Skeletal muscle tissue (tissue), 4 donors: ENCODE measurements around the gene ASXL3. TPM values are rescaled to one million over a fixed set of nuclear protein-coding genes. Genes with fewer than 3 reads are reported as not detected.

Source experiments
- H3K27ac ChIP-seq: one replicate; pipeline ENCODE4 v1.7.0; 2013; ENCODE audit warnings: mild to moderate bottlenecking, low read depth, low read length, inconsistent platforms
- H3K27me3 ChIP-seq, 3 donors: one replicate each; pipeline ENCODE4 v1.7.0; 2013; ENCODE audit warnings: low read length in 3 of 3; ENCODE audit not compliant: control insufficient read depth in 3 of 3, insufficient read depth in 3 of 3
- H3K36me3 ChIP-seq, 3 donors: one replicate each; pipeline ENCODE4 v1.7.0; 2013; ENCODE audit warnings: low read length in 3 of 3; ENCODE audit not compliant: control insufficient read depth in 3 of 3, insufficient read depth in 3 of 3
- H3K4me1 ChIP-seq, 3 donors: one replicate each; pipeline ENCODE4 v1.7.0; 2013; ENCODE audit warnings: low read length in 3 of 3, mild to moderate bottlenecking in 3 of 3; ENCODE audit not compliant: control insufficient read depth in 3 of 3, insufficient read depth in 3 of 3
- H3K4me3 ChIP-seq, 3 donors: one replicate each; pipeline ENCODE4 v1.7.0; 2013; ENCODE audit warnings: low read length in 3 of 3
- H3K9ac ChIP-seq, 3 donors: one replicate each; pipeline ENCODE4 v1.7.0; 2013; ENCODE audit warnings: low read length in 3 of 3, mild to moderate bottlenecking in 3 of 3, moderate library complexity in 2 of 3, low read depth in 1 of 3
- H3K9me3 ChIP-seq, 3 donors: one replicate each; pipeline ENCODE4 v1.7.0; 2013; ENCODE audit warnings: low read length in 3 of 3; ENCODE audit not compliant: control insufficient read depth in 3 of 3
- total RNA-seq: library from RNA; depleted of rRNA; stranded (reverse); fragments of >200 nt; gene quantifications from one replicate; pipeline ENCODE4 v1.2.3, GENCODE V29; 2014
- donor health status: Osteomylitis.

Gene ASXL3
- total RNA-seq, 1 donor from 2014 or later = 7.3 TPM

DNA sequence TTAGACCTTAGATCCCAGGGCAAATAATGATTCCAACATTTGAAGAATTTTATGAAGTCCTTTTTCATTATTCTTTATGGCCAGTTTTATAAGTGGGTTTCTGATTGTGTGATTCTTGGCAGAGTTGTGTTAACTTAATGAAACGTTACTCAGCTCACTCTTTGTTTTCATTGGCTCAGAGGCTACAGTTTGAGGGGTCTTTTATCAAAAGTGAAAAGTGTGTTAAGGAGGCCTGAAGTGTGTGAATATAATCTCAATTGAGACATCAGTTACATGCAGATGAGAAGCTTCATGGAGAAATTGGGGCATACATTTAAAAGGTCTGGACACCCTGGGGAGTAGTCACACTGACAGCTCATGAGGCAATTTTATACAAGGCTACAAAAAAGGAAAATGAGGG lies 74.6 kb downstream of the ASXL3 start:
- H3K27me3 ChIP-seq = no peaks in the 10 kb centered on the region
- no peak overlapping the region for H3K27ac ChIP-seq
- no peak overlapping the region for H3K4me3 ChIP-seq
- no peak overlapping the region for H3K9ac ChIP-seq
- H3K4me1 ChIP-seq = no peaks in the 10 kb centered on the region
- no peaks in the 10 kb centered on the region for H3K9me3 ChIP-seq
- no peaks in the 10 kb centered on the region for H3K36me3 ChIP-seq

DNA sequence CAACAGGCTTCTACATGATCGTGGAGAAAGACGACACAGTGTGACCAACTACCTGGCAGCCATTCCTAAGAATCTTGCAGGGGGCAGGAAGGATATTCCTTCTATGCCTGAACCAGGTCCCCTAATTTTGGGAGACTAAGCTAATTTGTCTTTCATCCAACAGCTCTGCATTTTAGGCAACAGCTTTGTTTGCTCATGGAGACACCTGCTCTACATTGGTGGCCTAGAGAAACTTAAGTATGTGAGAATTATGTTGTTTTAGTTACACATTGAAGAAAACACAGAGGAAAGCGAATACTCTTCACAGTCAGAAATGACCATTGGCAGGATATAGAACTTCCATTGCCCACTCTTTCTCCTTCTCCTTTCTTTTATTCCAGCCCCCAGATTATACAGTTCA lies 75.2 kb downstream of the ASXL3 start:
- H3K36me3 ChIP-seq = no peaks in the 10 kb centered on the region
- no peaks in the 10 kb centered on the region for H3K9me3 ChIP-seq
- no peaks in the 10 kb centered on the region for H3K4me1 ChIP-seq
- H3K27ac ChIP-seq = no peak overlapping the region
- H3K27me3 ChIP-seq = no peaks in the 10 kb centered on the region
- H3K4me3 ChIP-seq = no peak overlapping the region
- H3K9ac ChIP-seq = no peak overlapping the region

DNA sequence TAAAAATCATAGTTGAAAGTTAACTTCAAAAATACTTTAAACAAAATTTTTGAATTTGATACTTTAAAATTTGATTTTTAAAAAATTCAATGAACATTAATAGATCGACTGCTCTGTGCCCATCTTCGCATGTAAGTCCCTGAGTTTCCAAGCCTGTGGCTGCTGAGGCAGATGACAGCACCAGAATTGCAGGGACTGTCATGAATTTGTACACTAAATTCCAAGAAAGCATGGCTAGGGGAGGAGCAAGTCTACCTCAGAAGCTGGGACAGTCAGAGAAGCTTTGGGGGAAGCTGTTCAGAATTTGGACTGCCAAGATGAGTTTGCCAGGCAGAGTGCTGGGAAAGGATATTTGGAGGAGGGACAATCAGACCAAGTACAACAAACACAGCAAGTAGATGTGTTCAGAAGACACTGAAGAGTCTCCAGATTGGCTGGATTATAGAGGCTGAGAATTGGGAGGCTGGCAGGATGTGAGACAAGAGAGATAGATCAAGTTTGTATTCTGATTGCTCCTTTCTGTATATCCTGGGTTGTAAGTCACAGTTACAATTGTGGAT lies 79.0 kb downstream of the ASXL3 start:
- Histone ChIP-seq H3K27ac (no peak overlapping the region), H3K9me3 (no peaks in the 10 kb centered on the region), H3K9ac (no peak overlapping the region)

DNA sequence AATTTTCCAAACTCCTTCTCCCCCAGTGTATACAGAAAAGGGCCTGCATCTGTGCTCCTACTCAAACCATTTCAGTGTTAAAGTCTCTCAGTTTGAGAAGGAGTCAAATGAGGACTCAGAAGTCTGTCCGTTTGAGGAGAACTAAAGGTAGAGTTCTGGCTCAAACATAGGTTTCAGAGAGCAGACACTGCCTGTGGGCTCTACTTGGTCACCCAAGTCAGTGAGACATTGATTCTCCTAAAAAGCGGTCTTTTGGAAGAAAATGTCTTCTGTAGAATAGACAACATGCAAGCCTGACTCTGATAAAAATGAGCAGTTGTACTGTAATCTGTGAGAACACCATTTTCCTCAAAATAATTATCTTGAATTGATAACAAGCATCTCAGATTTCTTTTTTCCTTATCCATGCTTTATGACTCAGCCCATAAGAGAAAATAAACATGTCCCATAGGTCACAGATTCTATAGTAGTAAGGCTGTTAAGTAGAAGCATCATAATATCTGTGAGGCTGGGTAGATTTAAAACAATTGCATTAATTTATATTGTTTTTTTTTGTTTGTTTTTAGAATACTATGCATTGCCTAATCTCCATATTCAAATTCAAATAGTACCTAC lies 82.8 kb downstream of the ASXL3 start:
- H3K4me3 ChIP-seq = no peak overlapping the region
- H3K4me1 ChIP-seq = no peaks in the 10 kb centered on the region
- no peaks in the 10 kb centered on the region for H3K27me3 ChIP-seq
- no peaks in the 10 kb centered on the region for H3K9me3 ChIP-seq
- no peak overlapping the region for H3K27ac ChIP-seq
- no peaks in the 10 kb centered on the region for H3K36me3 ChIP-seq
- H3K9ac ChIP-seq = no peak overlapping the region

More for the DNA sequence above, 79.0 kb downstream of the ASXL3 start:
- H3K27me3 ChIP-seq = no peaks in the 10 kb centered on the region
- H3K4me1 ChIP-seq = no peaks in the 10 kb centered on the region
- H3K4me3 ChIP-seq = no peak overlapping the region
- H3K36me3 ChIP-seq = no peaks in the 10 kb centered on the region

DNA sequence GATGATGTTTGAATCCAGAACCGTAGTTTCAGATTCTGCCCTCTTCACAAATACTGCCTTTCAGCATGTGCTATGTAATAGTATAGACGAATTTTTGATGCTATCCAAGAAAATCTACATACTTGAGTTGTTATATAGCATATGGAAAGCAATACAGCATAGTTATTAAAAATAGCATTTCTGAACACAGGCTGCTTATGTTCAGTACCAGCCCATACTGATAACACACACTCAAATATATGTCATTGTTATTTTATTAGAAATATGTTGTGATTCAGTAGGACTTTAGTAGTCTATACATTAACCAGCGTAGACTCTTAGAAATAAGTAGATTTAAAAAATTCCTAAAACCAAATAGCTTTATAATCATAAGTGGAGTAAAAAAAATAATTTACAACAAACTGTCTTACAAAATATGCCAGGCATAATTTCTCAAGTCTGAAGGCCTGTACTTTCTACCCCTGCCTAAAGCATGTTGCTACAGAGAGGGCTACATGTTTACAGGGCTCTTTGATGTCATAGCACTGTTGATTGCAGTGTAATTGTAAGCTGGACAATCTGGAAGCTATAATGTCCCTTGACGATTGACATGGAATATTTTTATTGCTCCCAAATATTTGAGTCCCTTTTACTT lies 86.3 kb downstream of the ASXL3 start:
- Histone ChIP-seq H3K4me3 (no peak overlapping the region), H3K27ac (no peak overlapping the region), H3K4me1 (no peaks in the 10 kb centered on the region), H3K9ac (no peak overlapping the region), H3K9me3 (no peaks in the 10 kb centered on the region), H3K27me3 (no peaks in the 10 kb centered on the region), H3K36me3 (no peaks in the 10 kb centered on the region)

DNA sequence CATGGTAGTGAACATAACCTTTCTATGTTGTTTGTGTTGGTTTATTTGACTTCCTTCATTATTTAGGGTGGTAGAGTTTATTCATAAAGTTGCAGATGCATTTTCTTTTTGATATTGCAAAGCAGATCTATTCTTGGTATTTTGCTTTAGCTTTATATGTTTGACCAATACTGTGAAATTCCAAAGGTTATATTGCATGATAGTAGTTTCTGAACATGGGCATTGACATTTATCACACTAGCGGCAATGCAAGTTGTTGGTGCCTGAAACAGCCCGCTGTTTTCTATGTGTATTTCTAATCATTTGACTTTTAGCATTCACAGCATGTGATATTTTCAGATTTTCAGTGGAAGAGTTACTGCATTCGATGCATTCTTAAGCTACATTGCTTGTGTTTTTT lies 87.2 kb downstream of the ASXL3 start:
- Histone ChIP-seq H3K36me3 (no peaks in the 10 kb centered on the region), H3K27ac (no peak overlapping the region), H3K4me1 (no peaks in the 10 kb centered on the region), H3K9me3 (no peaks in the 10 kb centered on the region), H3K4me3 (no peak overlapping the region), H3K27me3 (no peaks in the 10 kb centered on the region), H3K9ac (no peak overlapping the region)

DNA sequence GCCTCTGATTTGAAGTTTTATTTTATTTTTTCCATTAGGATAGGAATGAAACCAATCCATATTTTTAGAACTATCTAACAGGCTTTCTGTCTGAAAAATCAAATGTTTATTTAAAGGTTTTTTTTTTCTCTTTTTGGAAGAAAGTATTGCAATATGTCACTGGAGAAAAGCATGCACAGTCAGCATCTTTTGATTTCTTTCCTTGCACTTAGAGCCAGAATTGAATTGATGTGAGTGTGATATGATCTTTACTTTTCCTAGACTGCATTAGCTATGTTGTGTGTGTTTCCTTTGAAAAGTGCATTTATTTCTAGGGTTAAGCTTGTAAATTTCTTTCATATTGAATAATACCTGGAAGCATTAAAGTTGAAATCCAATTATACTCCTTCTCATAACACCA lies 87.6 kb downstream of the ASXL3 start:
- no peak overlapping the region for H3K9ac ChIP-seq

DNA sequence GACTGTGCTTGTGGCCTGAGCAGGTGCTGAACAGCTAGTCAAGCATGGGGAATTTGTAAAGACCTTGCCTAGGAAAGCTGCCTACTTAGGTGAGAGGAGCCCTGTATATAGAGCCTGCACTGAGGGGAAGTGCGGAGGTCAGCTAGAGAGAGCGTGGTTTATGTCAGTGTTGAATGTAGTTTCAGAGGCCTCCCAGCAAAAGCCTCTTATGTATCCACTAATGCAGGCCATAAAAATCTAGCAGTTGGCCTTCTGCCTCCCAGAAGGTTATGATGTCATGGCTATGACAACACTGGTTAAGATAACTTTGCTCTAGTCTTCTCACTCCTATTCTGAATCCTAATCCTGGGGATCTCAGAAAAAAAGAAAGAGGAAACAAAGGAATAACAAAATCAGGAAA lies 88.9 kb downstream of the ASXL3 start:
- no peaks in the 10 kb centered on the region for H3K4me1 ChIP-seq
- no peak overlapping the region for H3K9ac ChIP-seq
- H3K4me3 ChIP-seq = no peak overlapping the region
- no peaks in the 10 kb centered on the region for H3K27me3 ChIP-seq
- H3K9me3 ChIP-seq = no peaks in the 10 kb centered on the region
- no peaks in the 10 kb centered on the region for H3K36me3 ChIP-seq
- H3K27ac ChIP-seq = no peak overlapping the region

More for the DNA sequence above, 87.6 kb downstream of the ASXL3 start:
- no peak overlapping the region for H3K4me3 ChIP-seq
- H3K27ac ChIP-seq = no peak overlapping the region
- no peaks in the 10 kb centered on the region for H3K27me3 ChIP-seq
- no peaks in the 10 kb centered on the region for H3K36me3 ChIP-seq
- no peaks in the 10 kb centered on the region for H3K9me3 ChIP-seq
- no peaks in the 10 kb centered on the region for H3K4me1 ChIP-seq

DNA sequence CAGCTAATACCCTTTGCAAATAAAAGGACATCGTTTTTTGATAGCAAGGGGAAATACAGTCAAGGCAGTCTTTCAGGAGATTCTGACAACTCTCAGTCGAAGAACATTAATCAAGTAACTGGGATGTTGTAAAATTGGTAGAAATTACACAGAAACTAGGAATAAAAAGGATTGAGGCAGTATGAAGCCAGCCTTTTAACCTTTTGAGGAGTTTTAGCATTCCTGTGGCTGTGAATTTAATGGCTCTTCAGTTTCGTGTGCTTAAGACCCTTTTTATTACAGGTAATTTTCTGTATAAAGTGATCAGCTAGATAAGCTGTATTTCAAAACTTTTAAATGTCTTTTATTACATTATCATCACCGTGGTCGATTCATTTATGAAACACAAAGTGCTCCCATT lies 91.6 kb downstream of the ASXL3 start:
- Histone ChIP-seq H3K9ac (no peak overlapping the region), H3K27ac (no peak overlapping the region), H3K4me1 (no peaks in the 10 kb centered on the region), H3K36me3 (no peaks in the 10 kb centered on the region), H3K4me3 (no peak overlapping the region), H3K9me3 (no peaks in the 10 kb centered on the region), H3K27me3 (no peaks in the 10 kb centered on the region)

DNA sequence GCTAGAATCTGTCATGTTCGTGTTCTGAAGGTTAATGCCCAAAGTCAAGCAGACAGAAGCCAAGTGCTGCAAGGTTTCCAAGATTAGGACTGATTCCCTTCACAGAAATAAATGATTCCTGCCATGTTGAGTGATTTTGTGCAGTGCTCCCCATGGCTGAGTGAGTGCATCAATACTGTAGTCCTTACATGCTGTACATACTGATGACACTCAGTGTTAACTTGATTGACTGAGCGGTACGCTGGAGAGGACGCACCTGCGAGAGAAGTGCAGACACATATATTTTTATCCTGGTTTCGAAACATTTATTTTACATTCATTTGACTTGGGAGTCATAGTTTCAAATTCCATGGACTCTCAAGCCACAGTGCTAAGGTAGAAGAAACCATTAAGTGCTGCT lies 92.0 kb downstream of the ASXL3 start:
- Histone ChIP-seq H3K4me3 (no peak overlapping the region), H3K36me3 (no peaks in the 10 kb centered on the region), H3K9me3 (no peaks in the 10 kb centered on the region), H3K27ac (no peak overlapping the region), H3K27me3 (no peaks in the 10 kb centered on the region), H3K4me1 (no peaks in the 10 kb centered on the region), H3K9ac (no peak overlapping the region)
